Amniotic stem cell (primary cell): Measurements from ENCODE around the gene ABHD11.

Source experiments
- DNase-seq: peaks from one replicate; lab custom pipeline; 2025; lab: John Stamatoyannopoulos, UW

The ABHD11 gene

GRCh38 chr7:73701357-73701995, 37.1 kb downstream of the ABHD11 start:
- DNase-seq, result no peak

- no peak for DNase-seq
These were observed 37.9 kb downstream of the ABHD11 start for GRCh38 chr7:73700581-73701134.

DNA sequence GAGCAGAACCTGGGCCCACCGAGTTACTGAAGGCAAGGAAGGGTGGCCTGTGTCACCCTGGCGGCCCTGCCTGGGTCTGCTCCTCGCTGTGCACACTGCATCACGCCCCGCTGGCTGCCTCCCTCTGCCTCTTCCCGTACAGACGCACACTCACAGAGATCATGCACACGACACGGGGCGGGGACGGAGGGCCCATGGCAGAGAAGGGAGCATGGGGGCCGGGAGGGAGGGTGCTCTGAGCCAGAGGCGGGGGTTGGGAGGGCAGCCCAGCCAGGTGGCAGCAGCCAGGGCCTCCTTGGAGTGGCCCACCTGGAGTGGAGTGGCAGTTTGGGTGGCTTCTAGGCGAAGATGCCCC, 38.6 kb downstream of the ABHD11 start:
- no peak for DNase-seq

- no peak for DNase-seq
These were observed 39.1 kb downstream of the ABHD11 start for GRCh38 chr7:73699370-73700068.

DNA sequence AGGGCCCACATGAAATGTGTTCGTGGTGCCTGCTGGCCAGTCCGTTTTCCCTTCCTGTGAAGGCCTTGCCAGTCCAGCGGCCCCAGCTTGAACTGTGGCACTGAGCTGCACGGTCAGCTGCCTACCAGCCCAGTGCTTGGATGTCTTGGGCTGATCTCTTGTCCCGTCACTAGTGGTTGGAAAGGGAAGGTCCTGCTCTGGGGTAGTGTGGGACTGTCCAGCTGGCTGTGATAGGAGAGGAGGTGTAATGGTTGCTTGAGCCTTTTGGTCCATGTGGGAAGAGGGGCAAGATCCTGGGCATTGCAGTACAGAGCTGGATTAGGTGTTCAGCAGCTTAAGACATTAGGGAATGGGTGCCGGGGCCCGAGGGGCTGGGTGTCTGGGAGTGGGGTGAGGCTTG, 40.2 kb downstream of the ABHD11 start:
- no peak for DNase-seq

DNA sequence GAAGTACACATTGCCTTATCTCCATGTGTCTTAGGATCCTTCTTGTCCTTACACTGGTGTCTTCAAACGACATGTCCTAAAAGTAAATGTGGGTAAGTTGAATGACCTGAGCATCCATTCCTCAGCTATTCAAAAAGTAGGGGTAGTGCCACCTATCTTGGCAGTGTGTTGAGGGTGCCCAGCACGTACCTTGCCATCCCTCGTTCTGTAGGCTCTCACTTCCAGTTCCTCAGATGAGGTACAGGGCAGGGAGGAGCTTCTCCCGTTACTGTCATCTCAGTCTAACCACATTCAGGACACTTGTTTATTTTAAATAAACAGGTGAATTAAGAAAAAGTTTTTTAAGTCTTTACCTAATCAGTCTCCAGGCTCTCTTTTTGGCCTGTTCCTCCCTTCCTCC, 42.2 kb downstream of the ABHD11 start:
- DNase-seq, result no peak

- DNase-seq, result no peak
These were observed 48.0 kb downstream of the ABHD11 start for GRCh38 chr7:73690646-73691045.

DNA sequence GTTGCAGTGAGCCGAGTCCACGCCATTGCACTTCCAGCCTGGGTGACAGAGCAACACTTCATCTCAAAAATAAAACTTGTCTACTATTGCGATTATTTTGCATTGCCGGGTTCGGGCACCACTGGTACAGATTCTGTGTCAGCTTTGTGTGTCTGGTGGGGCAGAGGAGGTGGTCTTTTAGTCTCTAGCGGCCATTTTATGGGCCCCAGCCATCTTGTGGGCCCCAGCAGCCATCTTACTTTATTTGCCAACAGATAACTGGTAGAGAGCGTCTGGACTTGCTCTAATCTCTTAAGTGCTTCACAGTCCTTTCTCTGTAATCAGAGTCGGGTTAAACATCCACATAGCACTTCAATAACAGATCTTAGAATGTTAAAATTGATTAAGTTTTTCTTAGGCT, 50.3 kb downstream of the ABHD11 start:
- DNase-seq, result no peak
